GM19238 (cell line): ENCODE measurements around the gene SKI.
A peak's percentile ranks its signal among the peaks of the same experiment; 100 is the strongest.

ENCODE experiments used
- DNase-seq: peaks from one replicate; pipeline ENCODE4 v3.0.0; 2011; ENCODE audit warnings: low spot score; ENCODE audit not compliant: insufficient read length

Gene SKI

GRCh38 chr1:2209400-2210083, 18.6 kb upstream of the SKI start:
- no peak for DNase-seq

- DNase-seq, result no peak
Observed at GRCh38 chr1:2210084-2210653, 17.9 kb upstream of the SKI start.

- DNase-seq, result no peak
Observed at GRCh38 chr1:2210786-2211185, 17.3 kb upstream of the SKI start.

GRCh38 chr1:2212274-2212531, 15.9 kb upstream of the SKI start:
- no peak for DNase-seq

GRCh38 chr1:2212532-2213491, 15.3 kb upstream of the SKI start:
- DNase-seq, result peak; percentile 44

GRCh38 chr1:2213576-2214505, 14.3 kb upstream of the SKI start:
- no peak for DNase-seq

GRCh38 chr1:2214541-2215241, 13.4 kb upstream of the SKI start:
- no peak for DNase-seq

- DNase-seq, result no peak
Observed at GRCh38 chr1:2215329-2215728, 12.8 kb upstream of the SKI start.

- no peak for DNase-seq
Observed at GRCh38 chr1:2215909-2216766, 12.0 kb upstream of the SKI start.

- DNase-seq, result no peak
Observed at GRCh38 chr1:2216767-2217058, 11.4 kb upstream of the SKI start.

GRCh38 chr1:2221271-2221670, 6.8 kb upstream of the SKI start:
- no peak for DNase-seq

GRCh38 chr1:2224170-2224584, 3.9 kb upstream of the SKI start:
- DNase-seq, result no peak

GRCh38 chr1:2224631-2225428, 3.3 kb upstream of the SKI start:
- DNase-seq, result no peak

- no peak for DNase-seq
Observed at GRCh38 chr1:2226525-2227345, 1.4 kb upstream of the SKI start.

- peak; percentile 100 for DNase-seq
Observed at GRCh38 chr1:2227346-2228156, 568 bp upstream of the SKI start.

- no peak for DNase-seq
Observed at GRCh38 chr1:2228694-2229036, 546 bp downstream of the SKI start.

GRCh38 chr1:2229037-2229864, 1.1 kb downstream of the SKI start:
- peak; percentile 58 for DNase-seq
